ENCODE measurements around the gene DCP1B.

Gene DCP1B

DNA sequence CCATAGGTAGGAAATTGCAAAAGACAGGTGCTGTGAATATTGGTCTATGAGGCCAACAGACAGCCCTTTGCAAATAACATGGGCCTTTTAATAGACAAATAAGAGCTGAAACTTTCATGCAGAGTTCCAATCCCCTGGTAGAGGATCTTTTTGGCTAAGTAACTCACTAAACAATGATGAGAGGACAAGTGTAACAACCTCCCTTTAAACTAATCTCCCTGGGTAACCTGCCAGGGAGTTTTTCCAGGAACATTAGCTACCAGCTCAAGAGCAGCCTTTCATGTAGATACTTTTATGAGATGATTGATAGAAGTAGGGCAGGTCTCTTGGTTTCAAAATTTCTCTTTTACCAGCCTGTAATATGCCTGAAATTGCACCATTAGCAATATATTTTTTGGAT lies 34.8 kb upstream of the DCP1B start:
- Histone ChIP-seq H3K27me3 (ENCODE audit: insufficient read depth, low read depth, severe bottlenecking) (no peaks in the 10 kb centered on the region), H3K27ac (no peak overlapping the region), H3K9me3 (ENCODE audit: severe bottlenecking) (no peaks in the 10 kb centered on the region), H3K4me3 (ENCODE audit: low read depth, low read length) (no peak overlapping the region), H3K36me3 (no peaks in the 10 kb centered on the region)
- no peak for DNase-seq
- no peak for TF ChIP-seq CTCF (IDR thresholded peaks at IDR 0.05; ENCODE audit: low read depth, low read length)

DNA sequence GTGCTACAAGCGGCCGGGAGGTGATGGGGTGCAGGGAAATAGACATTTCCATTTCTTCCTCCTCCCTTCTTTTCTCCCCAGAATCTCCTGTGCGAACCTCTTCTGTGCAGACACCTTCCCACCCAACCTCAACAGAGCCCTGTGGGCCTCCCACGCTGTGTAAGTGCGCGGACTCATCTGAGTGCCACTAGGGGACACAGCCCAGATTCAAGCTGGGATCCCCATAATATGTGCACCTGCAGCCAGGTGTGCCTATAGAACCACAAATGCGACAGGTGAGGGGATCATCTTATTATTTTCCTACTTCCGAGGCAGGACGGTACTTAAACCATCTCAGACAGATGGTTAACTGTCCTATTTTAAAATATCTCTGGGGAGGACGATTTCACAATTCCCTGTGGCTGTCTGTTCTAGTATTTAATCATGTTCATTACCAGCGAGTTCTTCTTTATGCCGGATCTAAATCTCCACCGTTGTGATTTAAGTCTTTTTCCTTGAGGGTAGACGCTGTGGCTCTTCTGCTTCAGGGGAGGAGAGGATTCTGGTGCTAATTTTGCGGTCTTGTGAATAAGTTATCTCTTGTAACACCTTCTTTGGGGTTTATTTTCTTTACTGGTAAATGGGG lies 31.3 kb upstream of the DCP1B start:
- H3K27me3 ChIP-seq (ENCODE audit: insufficient read depth, low read depth, severe bottlenecking), result no peaks in the 10 kb centered on the region
- peak; percentile 24 for DNase-seq
- H3K4me3 ChIP-seq (ENCODE audit: low read depth, low read length), result peak overlapping the region; percentile 53

DNA sequence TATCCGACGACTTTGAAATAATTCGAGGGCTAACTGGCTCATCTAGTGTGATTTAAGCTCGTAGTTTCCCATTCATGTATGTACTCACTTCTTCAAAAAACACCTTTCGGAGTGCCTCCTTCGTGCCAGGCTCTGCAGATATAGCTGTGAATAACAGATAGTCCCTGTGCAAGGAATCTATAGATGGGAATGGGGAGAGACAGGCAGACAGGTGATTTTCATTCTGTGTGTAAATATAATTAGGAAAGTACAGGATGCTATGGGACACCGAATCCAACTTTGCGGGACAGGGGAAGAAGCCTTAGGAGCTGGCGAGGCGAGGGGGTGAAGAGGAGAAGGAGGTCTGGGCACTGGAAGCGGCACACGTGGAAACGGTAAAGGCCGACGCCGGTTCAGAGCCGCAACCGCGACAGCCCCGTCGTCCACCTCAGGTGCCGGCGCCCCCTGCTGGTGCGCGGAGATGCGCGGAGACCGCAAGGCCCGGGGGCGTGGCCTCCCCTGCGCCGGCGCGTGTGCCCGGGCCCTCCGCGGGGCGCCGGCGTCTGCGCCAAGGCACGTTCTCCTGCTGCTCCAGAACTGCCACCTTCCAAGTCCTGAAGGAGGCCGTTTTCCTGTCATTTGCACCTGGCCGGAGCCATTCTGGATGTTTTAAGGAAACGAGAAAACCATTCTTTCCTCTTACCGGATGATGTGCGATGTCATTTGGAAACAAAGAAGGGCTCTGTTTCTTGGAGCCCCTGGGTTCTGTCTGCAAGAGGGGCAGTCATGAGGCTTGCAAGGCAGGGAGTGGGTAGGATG lies 30.6 kb upstream of the DCP1B start:
- TF ChIP-seq CTCF (IDR thresholded peaks at IDR 0.05; ENCODE audit: low read depth, low read length), result peak; percentile 95
- Histone ChIP-seq H3K27me3 (ENCODE audit: insufficient read depth, low read depth, severe bottlenecking) (no peaks in the 10 kb centered on the region), H3K9me3 (ENCODE audit: severe bottlenecking) (no peaks in the 10 kb centered on the region), H3K27ac (peak overlapping the region; percentile 45), H3K4me3 (ENCODE audit: low read depth, low read length) (peak overlapping the region; percentile 53), H3K36me3 (no peaks in the 10 kb centered on the region)
- peak; percentile 88 for DNase-seq

More for the DNA sequence above, 31.3 kb upstream of the DCP1B start:
- Histone ChIP-seq H3K9me3 (ENCODE audit: severe bottlenecking) (no peaks in the 10 kb centered on the region), H3K27ac (peak overlapping the region; percentile 45), H3K36me3 (no peaks in the 10 kb centered on the region)
- peak; percentile 25; the same call in 1 of the 2 replicates for TF ChIP-seq CTCF (IDR thresholded peaks at IDR 0.05; ENCODE audit: low read depth, low read length)

DNA sequence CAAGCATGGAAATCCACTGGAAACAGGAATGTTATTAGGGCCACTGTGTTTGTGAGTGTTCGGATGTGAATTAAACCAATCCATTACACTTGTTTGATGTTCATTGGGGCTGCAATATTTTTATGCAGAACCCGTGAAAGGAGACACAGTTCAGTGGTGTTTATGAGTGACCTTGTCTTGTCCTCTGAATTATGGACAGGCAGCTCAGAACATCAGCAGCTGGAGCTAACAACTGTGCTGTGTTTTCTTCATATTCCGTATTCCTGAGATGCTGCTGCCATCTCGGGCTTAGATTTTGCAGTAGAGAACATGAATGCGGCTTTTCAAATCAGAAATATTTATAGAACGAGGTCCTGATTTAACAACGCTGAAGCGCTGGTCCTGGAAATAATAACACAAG lies 28.2 kb upstream of the DCP1B start:
- no peak overlapping the region for H3K27ac ChIP-seq
- no peak for TF ChIP-seq CTCF (IDR thresholded peaks at IDR 0.05; ENCODE audit: low read depth, low read length)
- no peak for DNase-seq
- no peaks in the 10 kb centered on the region for H3K36me3 ChIP-seq
- no peaks in the 10 kb centered on the region for H3K27me3 ChIP-seq (ENCODE audit: insufficient read depth, low read depth, severe bottlenecking)
- H3K4me3 ChIP-seq (ENCODE audit: low read depth, low read length), result no peak overlapping the region
- H3K9me3 ChIP-seq (ENCODE audit: severe bottlenecking), result no peaks in the 10 kb centered on the region

GRCh38 chr12:2029851-2030250 lies 25.6 kb upstream of the DCP1B start:
- Histone ChIP-seq H3K4me3 (ENCODE audit: low read depth, low read length) (no peak overlapping the region), H3K27me3 (ENCODE audit: insufficient read depth, low read depth, severe bottlenecking) (no peaks in the 10 kb centered on the region), H3K9me3 (ENCODE audit: severe bottlenecking) (no peaks in the 10 kb centered on the region), H3K36me3 (no peaks in the 10 kb centered on the region), H3K27ac (no peak overlapping the region)
- no peak for TF ChIP-seq CTCF (IDR thresholded peaks at IDR 0.05; ENCODE audit: low read depth, low read length)
- DNase-seq, result no peak
